BLaER1 treated with 17β-estradiol and CSF1 and Interleukin-3, amounts not matched to agents 10 nM and 100 nM (cell line): ENCODE results near the gene ACSS1.

ENCODE experiments used
- H3K27ac ChIP-seq, 11 experiments: shearing (Covaris generic); formaldehyde crosslinking; 2 replicates each; pipeline ENCODE4 v1.8.1; 2022
- H3K27me3 ChIP-seq, 11 experiments: shearing (Covaris generic); formaldehyde crosslinking; 2 replicates each; pipeline ENCODE4 v1.8.1; 2022
- H3K36me3 ChIP-seq, 11 experiments: shearing (Covaris generic); formaldehyde crosslinking; 2 replicates each; pipeline ENCODE4 v1.8.1; 2022
- H3K4me1 ChIP-seq, 10 experiments: shearing (Covaris generic); formaldehyde crosslinking; 2 replicates each; pipeline ENCODE4 v1.8.1; 2022
- H3K4me2 ChIP-seq, 11 experiments: shearing (Covaris generic); formaldehyde crosslinking; 2 replicates each; pipeline ENCODE4 v1.8.1; 2022
- H3K4me3 ChIP-seq, 10 experiments: shearing (Covaris generic); formaldehyde crosslinking; 2 replicates each; pipeline ENCODE4 v1.8.1; 2022
- H3K9ac ChIP-seq, 11 experiments: shearing (Covaris generic); formaldehyde crosslinking; 2 replicates each; pipeline ENCODE4 v1.8.1; 2022
- H3K9me3 ChIP-seq, 11 experiments: shearing (Covaris generic); formaldehyde crosslinking; replicated peaks in 1 of 11; 2 replicates each; pipeline ENCODE4 v1.8.1; 2022
- H4K20me1 ChIP-seq, 11 experiments: shearing (Covaris generic); formaldehyde crosslinking; 2 replicates each; pipeline ENCODE4 v1.8.1; 2022
- Cebpa-rat ChIP-seq, 11 experiments: shearing (Covaris generic); IDR thresholded peaks; 2 replicates each; pipeline ENCODE4 v1.8.1; 2022

The ACSS1 gene

GRCh38 chr20:24991897-24992486 is 65.9 kb downstream of the ACSS1 start:
- Histone ChIP-seq H3K4me2 (peak overlapping the region; percentile 80 to 97 (median 94)), H3K36me3 (peaks cover 0 to 6% (median 0%) of the 10 kb centered on the region in 11 experiments; a peak in 1 of 22 replicates), H3K9me3 (no peaks in the 10 kb centered on the region), H3K4me3 (peak overlapping the region; percentile 80 to 98 (median 90)), H3K27me3 (no peaks in the 10 kb centered on the region), H3K27ac (peak overlapping the region; percentile 82 to 91 (median 87)), H3K4me1 (peaks cover 59 to 87% (median 82%) of the 10 kb centered on the region in 10 experiments), H3K9ac (peak overlapping the region; percentile 77 to 90 (median 88)), H4K20me1 (peaks cover 4 to 49% (median 24%) of the 10 kb centered on the region in 11 experiments; a peak in 14 of 22 replicates)
- TF ChIP-seq Cebpa-rat (IDR thresholded peaks at IDR 0.05): no peak

DNA sequence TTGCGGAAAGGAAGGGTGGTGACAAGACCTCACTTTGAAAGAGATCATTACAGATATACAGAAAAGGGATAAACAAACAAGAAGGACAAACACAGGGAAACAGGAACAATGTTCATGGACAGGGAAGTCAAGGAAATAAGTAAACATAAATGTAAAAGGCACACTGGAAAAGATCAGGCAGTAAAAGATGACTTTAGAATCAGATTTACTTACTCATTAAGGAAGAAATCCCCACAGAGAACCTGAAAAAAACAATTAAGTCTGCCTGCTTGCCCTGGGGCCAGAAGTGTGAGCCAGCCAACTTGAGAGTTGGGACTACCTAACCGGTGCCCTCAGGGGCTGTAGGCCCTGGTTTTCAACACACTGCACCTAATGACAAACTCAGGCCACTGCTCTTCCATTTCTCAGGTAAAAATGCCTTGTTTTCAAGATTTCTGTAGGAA is 67.1 kb downstream of the ACSS1 start:
- H3K4me3 ChIP-seq: peak overlapping the region; percentile 80 to 98 (median 90); a peak in 18 of 20 replicates

DNA sequence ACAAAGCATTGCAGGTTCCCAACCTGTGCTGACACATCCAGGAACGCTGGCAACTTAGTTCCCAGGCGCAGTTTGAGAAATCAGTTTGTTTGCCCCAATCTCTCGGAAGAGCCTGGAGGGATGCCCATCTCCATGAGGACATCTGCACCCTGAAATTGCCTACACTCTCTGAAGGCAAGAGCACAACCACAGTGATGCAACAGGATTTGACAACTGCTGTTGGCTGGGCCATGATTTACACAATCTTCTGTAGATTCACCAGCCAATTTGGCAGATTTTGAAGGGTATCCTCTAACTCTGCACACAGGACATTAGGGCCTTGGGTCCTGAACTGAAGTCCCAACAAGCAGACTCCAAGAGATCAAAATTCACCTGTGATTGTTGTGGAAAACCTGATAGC is 68.8 kb downstream of the ACSS1 start:
- peaks cover 77 to 86% (median 85%) of the 10 kb centered on the region in 10 experiments for H3K4me1 ChIP-seq
- H4K20me1 ChIP-seq: peaks cover 22 to 77% (median 50%) of the 10 kb centered on the region in 11 experiments; a peak in 18 of 22 replicates
- no peaks in the 10 kb centered on the region for H3K9me3 ChIP-seq
- peaks cover 0 to 13% (median 1%) of the 10 kb centered on the region in 11 experiments; a peak in 11 of 22 replicates for H3K36me3 ChIP-seq
- peak overlapping the region in 3 of 11 experiments; percentile 4 to 7 (median 6); a peak in 2 of 22 replicates for H3K9ac ChIP-seq
- no peaks in the 10 kb centered on the region for H3K27me3 ChIP-seq
- peak overlapping the region in 1 of 10 experiments; percentile 3; a peak in 1 of 20 replicates for H3K4me3 ChIP-seq
- TF ChIP-seq Cebpa-rat (IDR thresholded peaks at IDR 0.05): peak in 3 of 11 experiments; percentile 16 to 61 (median 47); a peak in 4 of 22 replicates
- H3K4me2 ChIP-seq: peak overlapping the region; percentile 43 to 95 (median 93)
- peak overlapping the region in 6 of 11 experiments; percentile 5 to 42 (median 16); a peak in 7 of 22 replicates for H3K27ac ChIP-seq

More for the DNA sequence above, 67.1 kb downstream of the ACSS1 start:
- Histone ChIP-seq H3K36me3 (peaks cover 0 to 10% (median 0%) of the 10 kb centered on the region in 11 experiments; a peak in 4 of 22 replicates), H4K20me1 (peaks cover 12 to 60% (median 34%) of the 10 kb centered on the region in 11 experiments; a peak in 18 of 22 replicates), H3K9me3 (no peaks in the 10 kb centered on the region), H3K27me3 (no peaks in the 10 kb centered on the region), H3K9ac (peak overlapping the region in 9 of 11 experiments; percentile 17 to 90 (median 87); a peak in 10 of 22 replicates), H3K4me1 (peaks cover 69 to 92% (median 87%) of the 10 kb centered on the region in 10 experiments), H3K27ac (0 out of 22 replicates have a peak overlapping the region, but pooled peaks of 1 of the 11 experiments have one; percentile 19), H3K4me2 (peak overlapping the region; percentile 80 to 97 (median 94))
- no peak for TF ChIP-seq Cebpa-rat (IDR thresholded peaks at IDR 0.05)

DNA sequence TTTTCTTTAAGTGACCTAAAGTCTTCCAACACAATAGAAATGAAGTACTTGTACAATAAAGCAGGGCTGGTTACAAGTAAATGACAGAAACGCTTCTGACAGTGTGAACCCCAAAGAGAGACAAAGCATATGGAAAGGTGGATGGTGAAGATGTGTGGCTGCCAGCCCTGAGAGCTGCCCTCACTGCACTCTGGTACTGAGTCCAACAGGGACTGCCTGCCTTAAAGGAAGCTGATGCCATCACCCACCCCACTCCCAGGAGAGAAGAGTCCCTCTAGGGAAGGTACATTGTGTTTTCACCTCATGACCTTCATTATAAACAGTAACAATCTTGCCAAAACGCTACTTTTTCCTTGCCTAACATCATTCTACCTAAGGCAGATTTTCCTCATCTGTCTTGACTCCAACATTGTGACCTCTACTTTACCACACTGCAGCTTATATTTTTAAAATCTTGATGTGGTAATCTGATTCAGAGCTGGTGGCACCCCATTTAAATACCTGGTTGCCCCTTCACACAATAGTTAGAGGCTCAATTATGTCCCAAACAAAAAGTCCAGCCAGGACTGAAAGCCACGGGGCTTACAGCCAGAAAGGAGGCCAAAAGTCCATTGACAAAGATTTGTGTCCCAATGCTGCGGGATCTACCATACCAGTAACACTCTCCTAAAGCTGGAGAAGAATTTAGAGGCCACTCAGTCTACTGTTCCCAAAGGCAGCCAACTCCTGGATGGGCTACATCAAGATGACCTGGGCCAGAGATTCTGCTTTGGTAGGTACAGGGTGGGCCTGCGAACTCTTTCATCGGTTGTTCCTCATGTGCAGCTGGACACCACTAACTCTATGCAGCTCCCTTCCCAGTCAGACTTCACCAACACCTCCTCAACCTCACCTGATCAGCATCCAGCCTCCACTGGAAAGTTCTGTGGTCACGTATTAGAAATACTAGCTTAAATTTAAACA is 69.8 kb downstream of the ACSS1 start:
- Histone ChIP-seq H3K27ac (peak overlapping the region in 6 of 11 experiments; percentile 0 to 42 (median 8); a peak in 6 of 22 replicates), H3K36me3 (peaks cover 9 to 24% (median 11%) of the 10 kb centered on the region in 11 experiments; a peak in 20 of 22 replicates)
- no peak for TF ChIP-seq Cebpa-rat (IDR thresholded peaks at IDR 0.05)

DNA sequence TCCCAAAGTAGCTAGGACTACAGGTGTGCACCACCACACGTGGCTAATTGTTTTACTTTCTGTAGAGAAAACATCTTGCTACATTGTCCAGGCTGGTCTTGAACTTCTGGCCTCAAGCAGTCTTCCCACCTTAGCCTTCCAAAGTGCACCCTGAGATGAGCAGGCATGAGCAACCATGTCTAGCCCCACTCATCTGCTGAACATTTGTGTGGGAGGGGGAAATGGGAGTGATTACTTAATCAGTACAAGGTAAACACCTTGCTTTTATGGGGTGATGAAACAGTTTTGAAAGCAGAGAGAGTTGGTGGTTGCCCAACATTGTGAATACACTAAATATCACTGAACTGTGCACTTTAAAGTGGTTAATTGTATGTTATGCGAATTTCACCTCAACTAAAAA is 70.7 kb downstream of the ACSS1 start:
- H3K4me3 ChIP-seq: no peak overlapping the region
- H3K36me3 ChIP-seq: peaks cover 16 to 33% (median 19%) of the 10 kb centered on the region in 11 experiments; a peak in 21 of 22 replicates
- H3K4me2 ChIP-seq: peak overlapping the region in 7 of 11 experiments; percentile 90 to 95 (median 94); a peak in 9 of 22 replicates
- no peak for TF ChIP-seq Cebpa-rat (IDR thresholded peaks at IDR 0.05)
- no peaks in the 10 kb centered on the region for H3K27me3 ChIP-seq
- H3K9me3 ChIP-seq: no peaks in the 10 kb centered on the region
- peaks cover 67 to 78% (median 73%) of the 10 kb centered on the region in 10 experiments for H3K4me1 ChIP-seq
- H3K9ac ChIP-seq: no peak overlapping the region
- peaks cover 22 to 87% (median 56%) of the 10 kb centered on the region in 11 experiments; a peak in 18 of 22 replicates for H4K20me1 ChIP-seq
- no peak overlapping the region for H3K27ac ChIP-seq

More for the DNA sequence above, 69.8 kb downstream of the ACSS1 start:
- no peaks in the 10 kb centered on the region for H3K27me3 ChIP-seq
- H3K4me2 ChIP-seq: peak overlapping the region; percentile 43 to 95 (median 93)
- peak overlapping the region in 2 of 11 experiments; percentile 4 to 6; a peak in 1 of 22 replicates for H3K9ac ChIP-seq
- H3K4me3 ChIP-seq: no peak overlapping the region
- H4K20me1 ChIP-seq: peaks cover 22 to 85% (median 56%) of the 10 kb centered on the region in 11 experiments; a peak in 18 of 22 replicates
- peaks cover 70 to 79% (median 75%) of the 10 kb centered on the region in 10 experiments for H3K4me1 ChIP-seq
- no peaks in the 10 kb centered on the region for H3K9me3 ChIP-seq

GRCh38 chr20:24986436-24987015 is 71.4 kb downstream of the ACSS1 start:
- H3K4me3 ChIP-seq: no peak overlapping the region
- H4K20me1 ChIP-seq: peaks cover 22 to 86% (median 56%) of the 10 kb centered on the region in 11 experiments; a peak in 18 of 22 replicates
- no peaks in the 10 kb centered on the region for H3K27me3 ChIP-seq
- H3K36me3 ChIP-seq: peaks cover 16 to 40% (median 26%) of the 10 kb centered on the region in 11 experiments; a peak in 21 of 22 replicates
- no peak for TF ChIP-seq Cebpa-rat (IDR thresholded peaks at IDR 0.05)
- H3K9me3 ChIP-seq: peaks cover 0 to 4% (median 0%) of the 10 kb centered on the region in 11 experiments; a peak in 1 of 22 replicates
- peak overlapping the region; percentile 2 to 74 (median 53); a peak in 13 of 22 replicates for H3K4me2 ChIP-seq
- peaks cover 61 to 82% (median 72%) of the 10 kb centered on the region in 10 experiments for H3K4me1 ChIP-seq
- H3K27ac ChIP-seq: no peak overlapping the region
- no peak overlapping the region for H3K9ac ChIP-seq

GRCh38 chr20:24985802-24986201 is 72.1 kb downstream of the ACSS1 start:
- Histone ChIP-seq H3K27me3 (no peaks in the 10 kb centered on the region), H3K4me1 (peaks cover 54 to 81% (median 65%) of the 10 kb centered on the region in 10 experiments), H3K4me3 (no peak overlapping the region), H3K4me2 (peak overlapping the region; percentile 20 to 74 (median 53); a peak in 21 of 22 replicates), H3K36me3 (peaks cover 22 to 47% (median 33%) of the 10 kb centered on the region in 11 experiments), H4K20me1 (peaks cover 22 to 85% (median 55%) of the 10 kb centered on the region in 11 experiments; a peak in 18 of 22 replicates), H3K27ac (0 out of 22 replicates have a peak overlapping the region, but pooled peaks of 1 of the 11 experiments have one; percentile 12), H3K9ac (no peak overlapping the region), H3K9me3 (peaks cover 0 to 11% (median 6%) of the 10 kb centered on the region in 11 experiments; a peak in 19 of 22 replicates)
- no peak for TF ChIP-seq Cebpa-rat (IDR thresholded peaks at IDR 0.05)
